Measurements from ENCODE around the gene SEC61G. TPM values are rescaled to one million over a fixed set of nuclear protein-coding genes. Genes with fewer than 3 reads are reported as not detected.

SEC61G gene
- total and polyA plus RNA-seq, 7 donors = 44.1 to 423 (median 67.8) TPM

DNA sequence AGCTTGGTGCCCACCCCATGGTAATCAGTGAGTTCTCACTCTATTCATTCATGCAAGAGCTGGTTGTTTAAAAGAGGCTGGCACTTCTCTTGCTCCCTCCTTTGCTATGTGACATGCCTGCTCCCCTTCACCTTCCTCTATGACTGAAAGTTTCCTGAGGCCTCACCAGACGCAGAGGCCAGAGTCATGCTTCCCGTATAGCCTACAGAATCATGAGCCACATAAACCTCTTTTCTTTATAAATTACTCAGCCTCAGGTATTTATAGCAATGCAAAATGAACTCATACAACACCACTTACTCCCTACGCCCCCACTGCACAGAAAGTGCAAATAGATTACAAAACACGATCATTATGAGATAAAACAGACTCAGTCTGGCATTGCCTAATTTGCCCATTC, 39.0 kb downstream of the SEC61G start:
- Histone ChIP-seq H3K27ac (no peak overlapping the region), H3K4me1 (no peaks in the 10 kb centered on the region), H3K27me3 (ENCODE audit: insufficient read depth in 3 of 3, low read length in 2 of 3) (no peaks in the 10 kb centered on the region), H3K36me3 (ENCODE audit: insufficient read depth in 1 of 2, low read depth in 1 of 2) (no peaks in the 10 kb centered on the region), H3K9me3 (no peaks in the 10 kb centered on the region), H3K4me3 (no peak overlapping the region)
- 89% methylated on average over 4 of the region's 4 CpGs for WGBS, 3 donors
- TF ChIP-seq, protein P1, sequence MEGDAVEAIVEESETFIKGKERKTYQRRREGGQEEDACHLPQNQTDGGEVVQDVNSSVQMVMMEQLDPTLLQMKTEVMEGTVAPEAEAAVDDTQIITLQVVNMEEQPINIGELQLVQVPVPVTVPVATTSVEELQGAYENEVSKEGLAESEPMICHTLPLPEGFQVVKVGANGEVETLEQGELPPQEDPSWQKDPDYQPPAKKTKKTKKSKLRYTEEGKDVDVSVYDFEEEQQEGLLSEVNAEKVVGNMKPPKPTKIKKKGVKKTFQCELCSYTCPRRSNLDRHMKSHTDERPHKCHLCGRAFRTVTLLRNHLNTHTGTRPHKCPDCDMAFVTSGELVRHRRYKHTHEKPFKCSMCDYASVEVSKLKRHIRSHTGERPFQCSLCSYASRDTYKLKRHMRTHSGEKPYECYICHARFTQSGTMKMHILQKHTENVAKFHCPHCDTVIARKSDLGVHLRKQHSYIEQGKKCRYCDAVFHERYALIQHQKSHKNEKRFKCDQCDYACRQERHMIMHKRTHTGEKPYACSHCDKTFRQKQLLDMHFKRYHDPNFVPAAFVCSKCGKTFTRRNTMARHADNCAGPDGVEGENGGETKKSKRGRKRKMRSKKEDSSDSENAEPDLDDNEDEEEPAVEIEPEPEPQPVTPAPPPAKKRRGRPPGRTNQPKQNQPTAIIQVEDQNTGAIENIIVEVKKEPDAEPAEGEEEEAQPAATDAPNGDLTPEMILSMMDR (IDR thresholded peaks at IDR 0.05) = no peak
- intact Hi-C loops (cut with DNase I) = no loop called here
- no peak for ATAC-seq
- no peak for DNase-seq

DNA sequence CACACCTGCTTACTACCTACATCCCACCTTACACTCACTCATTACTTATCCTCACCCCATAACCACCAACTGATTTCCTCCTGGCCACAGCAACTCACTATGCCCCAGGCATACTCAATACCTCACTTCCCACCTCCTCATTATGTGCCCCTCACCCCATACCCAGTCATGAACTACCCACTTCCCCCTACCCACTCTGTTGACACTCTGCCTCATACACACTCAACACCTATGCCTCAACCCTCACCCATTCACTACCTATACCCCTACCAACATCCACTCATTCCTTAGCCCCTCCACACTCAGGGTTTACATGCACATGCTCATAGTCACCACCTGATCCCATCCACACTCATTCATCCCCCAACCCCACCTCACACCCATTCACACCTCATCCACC, 39.6 kb downstream of the SEC61G start:
- Histone ChIP-seq H3K27me3 (ENCODE audit: insufficient read depth in 3 of 3, low read length in 2 of 3) (no peaks in the 10 kb centered on the region), H3K36me3 (ENCODE audit: insufficient read depth in 1 of 2, low read depth in 1 of 2) (no peaks in the 10 kb centered on the region), H3K4me3 (no peak overlapping the region), H3K27ac (no peak overlapping the region), H3K4me1 (no peaks in the 10 kb centered on the region), H3K9me3 (no peaks in the 10 kb centered on the region)
- TF ChIP-seq, protein P1 (IDR thresholded peaks at IDR 0.05) = no peak
- DNase-seq (no peak), ATAC-seq (no peak)
- intact Hi-C loops (cut with DNase I) = no loop called here

DNA sequence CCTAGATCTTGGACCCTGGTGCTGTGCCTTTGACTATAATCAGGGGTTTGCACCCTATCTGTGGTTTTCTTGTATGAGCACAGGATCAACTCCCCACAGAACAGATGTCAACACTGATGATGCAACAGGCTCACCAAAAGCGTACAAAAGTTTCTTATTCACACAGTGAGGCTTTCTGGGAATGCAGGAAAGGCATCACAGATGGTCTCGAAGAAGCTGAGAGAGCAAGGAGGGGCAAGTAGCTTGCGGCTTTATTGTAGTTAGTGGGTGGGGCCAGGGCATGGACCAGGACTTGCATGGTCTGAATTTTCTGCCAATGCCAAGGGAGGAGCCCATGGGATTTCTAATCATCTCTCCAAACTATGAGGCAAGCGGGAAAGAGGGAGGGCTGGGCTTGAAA, 46.2 kb downstream of the SEC61G start:
- TF ChIP-seq, protein P1 (IDR thresholded peaks at IDR 0.05) = no peak
- WGBS, 3 donors = 52 to 81% (median 63%) methylated on average over 4 of the region's 4 CpGs
- intact Hi-C loops (cut with DNase I) = no loop called here
- ATAC-seq (no peak), DNase-seq (no peak)
- no peaks in the 10 kb centered on the region for H3K9me3 ChIP-seq
- H3K4me3 ChIP-seq = no peak overlapping the region
- no peaks in the 10 kb centered on the region for H3K4me1 ChIP-seq
- H3K36me3 ChIP-seq (ENCODE audit: insufficient read depth in 1 of 2, low read depth in 1 of 2) = no peaks in the 10 kb centered on the region
- H3K27ac ChIP-seq = no peak overlapping the region
- H3K27me3 ChIP-seq (ENCODE audit: insufficient read depth in 3 of 3, low read length in 2 of 3) = no peaks in the 10 kb centered on the region

DNA sequence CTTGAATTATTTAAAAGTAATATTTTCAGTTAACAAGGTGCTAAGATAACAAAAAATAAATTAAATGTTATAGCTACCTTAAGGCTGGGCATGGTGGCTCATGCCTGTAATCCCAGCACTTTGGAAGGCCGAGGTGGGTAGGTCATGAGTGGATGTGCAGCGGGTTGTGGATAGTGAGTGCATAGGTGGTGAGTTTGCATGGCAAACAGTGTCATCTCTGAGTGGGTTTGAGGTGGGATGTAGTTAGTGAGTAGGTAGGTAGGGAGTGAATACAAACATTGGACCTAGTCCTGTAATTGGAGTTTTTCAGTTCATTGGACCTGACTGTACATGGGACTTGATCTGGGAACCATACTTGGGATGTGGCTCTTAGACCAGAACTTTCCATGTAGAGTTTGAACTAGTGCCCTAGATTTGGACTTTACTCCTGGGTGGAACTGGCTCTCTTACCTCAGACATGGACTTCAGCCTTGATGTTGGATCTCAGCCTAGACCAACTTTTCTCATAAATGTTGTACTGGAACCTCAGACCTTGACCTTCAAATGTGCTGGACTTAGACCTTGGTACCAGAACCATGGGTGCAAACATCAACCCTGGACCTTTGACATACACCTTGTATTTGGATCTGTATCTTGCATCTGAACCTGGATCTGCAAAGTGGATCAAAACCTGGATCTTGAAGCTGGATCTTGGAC, 47.0 kb downstream of the SEC61G start:
- H3K4me3 ChIP-seq = no peak overlapping the region
- no peaks in the 10 kb centered on the region for H3K4me1 ChIP-seq
- H3K27ac ChIP-seq = no peak overlapping the region
- no peaks in the 10 kb centered on the region for H3K9me3 ChIP-seq
- no peaks in the 10 kb centered on the region for H3K36me3 ChIP-seq (ENCODE audit: insufficient read depth in 1 of 2, low read depth in 1 of 2)
- no peak for DNase-seq
- no peak for ATAC-seq
- intact Hi-C loops (cut with DNase I) = no loop called here
- TF ChIP-seq, protein P1 (IDR thresholded peaks at IDR 0.05) = no peak
- WGBS, 3 donors = 78 to 90% (median 79%) methylated on average over 2 of the region's 2 CpGs
- H3K27me3 ChIP-seq (ENCODE audit: insufficient read depth in 3 of 3, low read length in 2 of 3) = no peaks in the 10 kb centered on the region

DNA sequence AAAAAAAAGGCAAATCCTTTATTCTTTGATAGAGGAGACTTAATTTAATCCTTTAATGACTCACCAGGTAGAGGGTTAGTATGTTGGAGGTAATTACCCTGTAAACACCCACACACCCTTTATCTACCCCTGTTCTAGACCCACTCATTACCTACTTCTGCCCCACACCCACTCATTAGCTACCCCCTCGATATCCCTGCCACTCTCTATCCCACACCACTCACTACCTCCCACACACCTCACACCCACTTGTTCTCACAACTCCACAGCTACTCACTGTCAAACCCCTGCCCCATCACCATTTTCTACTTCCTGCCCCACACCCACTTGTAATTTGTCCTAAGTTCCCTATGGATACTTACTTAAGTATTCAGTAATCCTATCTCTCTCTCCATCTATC, 49.7 kb downstream of the SEC61G start:
- ATAC-seq (no peak), DNase-seq (no peak)
- no peaks in the 10 kb centered on the region for H3K9me3 ChIP-seq
- intact Hi-C loops (cut with DNase I) = no loop called here
- H3K27me3 ChIP-seq (ENCODE audit: insufficient read depth in 3 of 3, low read length in 2 of 3) = no peaks in the 10 kb centered on the region
- no peak overlapping the region for H3K4me3 ChIP-seq
- no peaks in the 10 kb centered on the region for H3K4me1 ChIP-seq
- TF ChIP-seq, protein P1 (IDR thresholded peaks at IDR 0.05) = no peak
- H3K27ac ChIP-seq = no peak overlapping the region
- WGBS, 3 donors = 71 to 86% (median 81%) methylated on average over 1 of the region's 1 CpG
- H3K36me3 ChIP-seq (ENCODE audit: insufficient read depth in 1 of 2, low read depth in 1 of 2) = no peaks in the 10 kb centered on the region

Measured in psoas muscle (tissue), 8 donors.